Liver (tissue), 9 donors: ENCODE results near the gene PDE4D. TPM values are rescaled to one million over a fixed set of nuclear protein-coding genes. Genes with fewer than 3 reads are reported as not detected.
"Not testable (repeated sequence)": the region's sequence is repeated elsewhere in the genome, so short reads cannot be mapped to it uniquely, and the experiment has no call there.

Experiments
- DNase-seq: peaks from one replicate; pipeline ENCODE4 v3.0.0-alpha.2; 2017; ENCODE audit warnings: low spot score
- H3K27ac ChIP-seq, 2 donors: one replicate each; pipeline ENCODE4 v1.7.0; 2013; ENCODE audit warnings: inconsistent platforms in 2 of 2, low read length in 2 of 2, control low read depth in 1 of 2, low read depth in 1 of 2, mild to moderate bottlenecking in 1 of 2
- H3K27me3 ChIP-seq, 4 donors: one replicate each; pipeline versions ENCODE4 v1.6.1 to v1.7.0; 2013; ENCODE audit warnings: low read length in 3 of 4, inconsistent platforms in 1 of 4, mild to moderate bottlenecking in 1 of 4, moderate library complexity in 1 of 4; ENCODE audit not compliant: control insufficient read depth in 4 of 4, insufficient read depth in 4 of 4
- H3K36me3 ChIP-seq, 4 donors: one replicate each; pipeline versions ENCODE4 v1.6.1 to v1.7.0; 2013; ENCODE audit warnings: low read length in 3 of 4, mild to moderate bottlenecking in 3 of 4, low read depth in 1 of 4, moderate library complexity in 1 of 4; ENCODE audit not compliant: control insufficient read depth in 4 of 4, insufficient read depth in 3 of 4
- H3K4me1 ChIP-seq, 4 donors: one replicate each; pipeline versions ENCODE4 v1.6.1 to v1.7.0; 2013; ENCODE audit warnings: low read length in 3 of 4, mild to moderate bottlenecking in 3 of 4, moderate library complexity in 1 of 4; ENCODE audit not compliant: control insufficient read depth in 4 of 4, insufficient read depth in 4 of 4
- H3K4me3 ChIP-seq, 3 donors: one replicate each; pipeline versions ENCODE4 v1.6.1 to v1.7.0; 2013; ENCODE audit warnings: low read length in 3 of 3, control low read depth in 1 of 3, low read depth in 1 of 3, mild to moderate bottlenecking in 1 of 3
- H3K9ac ChIP-seq, 2 donors: one replicate each; pipeline ENCODE4 v1.7.0; 2013; ENCODE audit warnings: low read length in 2 of 2, mild to moderate bottlenecking in 2 of 2, moderate library complexity in 2 of 2, control low read depth in 1 of 2, low read depth in 1 of 2
- H3K9me3 ChIP-seq, 4 donors: one replicate each; pipeline versions ENCODE4 v1.6.1 to v1.7.0; 2013; ENCODE audit warnings: low read length in 3 of 4; ENCODE audit not compliant: control insufficient read depth in 4 of 4
- FOXA1 ChIP-seq: IDR thresholded peaks from 2 replicates; pipeline ENCODE4 v1.6.1; 2016; ENCODE audit warnings: antibody characterized with exemption
- FOXA2 ChIP-seq: IDR thresholded peaks from 2 replicates; pipeline ENCODE4 v1.6.1; 2016; ENCODE audit warnings: antibody characterized with exemption
- GABPA ChIP-seq, 2 donors: IDR thresholded peaks in 1 of 2; conservative IDR thresholded peaks in 1 of 2; 2 replicates each; pipeline ENCODE4 v1.6.1; 2016; ENCODE audit warnings: antibody characterized with exemption in 2 of 2, mild to moderate bottlenecking in 1 of 2, moderate library complexity in 1 of 2
- HNF4A ChIP-seq, 2 donors: conservative IDR thresholded peaks; 2 replicates each; pipeline ENCODE4 v1.6.1; 2016; ENCODE audit warnings: antibody characterized with exemption in 2 of 2, mild to moderate bottlenecking in 2 of 2
- HNF4G ChIP-seq: IDR thresholded peaks from 2 replicates; pipeline ENCODE4 v1.6.1; 2016; ENCODE audit warnings: antibody characterized with exemption
- JUND ChIP-seq, 2 donors: IDR thresholded peaks; 2 replicates each; pipeline ENCODE4 v1.6.1; 2016; ENCODE audit warnings: antibody characterized with exemption in 2 of 2
- NR2F2 ChIP-seq: IDR thresholded peaks from 2 replicates; pipeline ENCODE4 v1.6.1; 2016; ENCODE audit warnings: antibody characterized with exemption
- RAD21 ChIP-seq, 2 donors: IDR thresholded peaks; 2 replicates each; pipeline ENCODE4 v1.6.1; 2016; ENCODE audit warnings: antibody characterized with exemption in 2 of 2, mild to moderate bottlenecking in 2 of 2
- RXRA ChIP-seq, 2 donors: IDR thresholded peaks; 2 replicates each; pipeline ENCODE4 v1.6.1; 2017 to 2018; ENCODE audit warnings: antibody characterized with exemption in 2 of 2, mild to moderate bottlenecking in 1 of 2
- SP1 ChIP-seq: IDR thresholded peaks from 2 replicates; pipeline ENCODE4 v1.6.1; 2018; ENCODE audit warnings: antibody characterized with exemption, mild to moderate bottlenecking
- TAF1 ChIP-seq: conservative IDR thresholded peaks from 2 replicates; pipeline ENCODE4 v1.6.1; 2016; ENCODE audit warnings: antibody characterized with exemption, mild to moderate bottlenecking
- YY1 ChIP-seq: IDR thresholded peaks from 2 replicates; pipeline ENCODE4 v1.6.1; 2016; ENCODE audit warnings: antibody characterized with exemption, mild to moderate bottlenecking
- WGBS: extraction: QIAGEN DNeasy Blood & Tissue Kit; methylation state at CpG from one replicate; pipeline ENCODE4 v1.1.7; 2013; 5-methylcytosine and 5-hydroxymethylcytosine counted together
- polyA plus RNA-seq, 2 donors: library from polyadenylated mRNA; stranded (reverse) in 1 of 2; unstranded in 1 of 2; fragments of 200-250 nt in 1 of 2; fragments of >200 nt in 1 of 2; fragmentation: Nextera tagmentation in 1 of 2; extraction: Ambion mirVana in 1 of 2; gene quantifications; one replicate each; pipeline versions ENCODE4 v1.2.1 to v1.2.3, GENCODE V29; 2013 to 2015
- total RNA-seq, 2 donors: library from RNA; depleted of rRNA; stranded (reverse); fragments of >200 nt; gene quantifications; one replicate each; pipeline ENCODE4 v1.2.3, GENCODE V29; 2014
- TF ChIP-seq, protein P1 (sequence below): IDR thresholded peaks from 2 replicates; pipeline ENCODE4 v1.6.1; 2016; ENCODE audit warnings: antibody characterized with exemption, mild to moderate bottlenecking
- TF ChIP-seq, protein P2 (sequence below): IDR thresholded peaks from 2 replicates; pipeline ENCODE4 v1.6.1; 2016; ENCODE audit warnings: antibody characterized with exemption
- TF ChIP-seq, protein P3 (sequence below): IDR thresholded peaks from 2 replicates; pipeline ENCODE4 v1.6.1; 2016; ENCODE audit warnings: antibody characterized with exemption
- TF ChIP-seq, protein P4 (sequence below): IDR thresholded peaks from 2 replicates; pipeline ENCODE4 v1.6.1; 2016; ENCODE audit warnings: antibody characterized with exemption
- donor health status: healthy.
- donor health status: healthy.
- donor health status: healthy.
- donor health status: healthy.
- donor health status: healthy.

The PDE4D gene
- total and polyA plus RNA-seq, 4 donors, result 0.67 to 11.9 (median 6.5) TPM

DNA sequence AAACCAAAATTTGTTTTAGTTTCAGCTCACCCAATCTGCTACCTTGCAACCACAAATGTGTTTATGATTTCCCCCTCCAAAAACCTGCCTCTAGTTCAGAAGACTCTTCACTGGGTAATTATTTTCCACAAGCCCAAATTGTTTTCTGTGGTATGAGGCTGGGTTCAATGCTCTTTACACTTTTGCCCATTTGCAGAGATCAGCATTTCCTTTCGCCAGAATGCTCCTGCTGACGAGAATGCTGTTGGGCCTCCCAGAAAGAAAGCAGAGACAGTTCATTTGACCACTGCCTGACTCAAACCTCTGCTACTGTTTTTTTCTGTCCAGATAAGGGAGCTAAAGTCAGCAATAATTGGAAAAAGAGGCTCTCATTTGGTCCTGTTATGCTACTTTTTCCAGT, 427.3 kb downstream of the PDE4D start:
- no peak for DNase-seq
- Histone ChIP-seq H3K27me3 (no peaks in the 10 kb centered on the region), H3K27ac (peak overlapping the region; percentile 48 to 78), H3K9ac (no peak overlapping the region), H3K4me1 (peaks cover 0 to 11% (median 9%) of the 10 kb centered on the region in 4 donors), H3K9me3 (no peaks in the 10 kb centered on the region), H3K36me3 (no peaks in the 10 kb centered on the region), H3K4me3 (no peak overlapping the region)
- peak; percentile 26 to 69 for TF ChIP-seq HNF4A (conservative IDR thresholded peaks at IDR 0.05)
- TF ChIP-seq YY1, result no peak
- TF ChIP-seq RAD21 (IDR thresholded peaks at IDR 0.05), result peak; percentile 22 to 63
- TF ChIP-seq SP1, result peak; percentile 96
- TF ChIP-seq GABPA (IDR thresholded peaks at IDR 0.05 in 1 of 2, conservative IDR thresholded peaks at IDR 0.05 in 1 of 2), result peak in 1 of 2 donors; percentile 17
- TF ChIP-seq, protein P1, sequence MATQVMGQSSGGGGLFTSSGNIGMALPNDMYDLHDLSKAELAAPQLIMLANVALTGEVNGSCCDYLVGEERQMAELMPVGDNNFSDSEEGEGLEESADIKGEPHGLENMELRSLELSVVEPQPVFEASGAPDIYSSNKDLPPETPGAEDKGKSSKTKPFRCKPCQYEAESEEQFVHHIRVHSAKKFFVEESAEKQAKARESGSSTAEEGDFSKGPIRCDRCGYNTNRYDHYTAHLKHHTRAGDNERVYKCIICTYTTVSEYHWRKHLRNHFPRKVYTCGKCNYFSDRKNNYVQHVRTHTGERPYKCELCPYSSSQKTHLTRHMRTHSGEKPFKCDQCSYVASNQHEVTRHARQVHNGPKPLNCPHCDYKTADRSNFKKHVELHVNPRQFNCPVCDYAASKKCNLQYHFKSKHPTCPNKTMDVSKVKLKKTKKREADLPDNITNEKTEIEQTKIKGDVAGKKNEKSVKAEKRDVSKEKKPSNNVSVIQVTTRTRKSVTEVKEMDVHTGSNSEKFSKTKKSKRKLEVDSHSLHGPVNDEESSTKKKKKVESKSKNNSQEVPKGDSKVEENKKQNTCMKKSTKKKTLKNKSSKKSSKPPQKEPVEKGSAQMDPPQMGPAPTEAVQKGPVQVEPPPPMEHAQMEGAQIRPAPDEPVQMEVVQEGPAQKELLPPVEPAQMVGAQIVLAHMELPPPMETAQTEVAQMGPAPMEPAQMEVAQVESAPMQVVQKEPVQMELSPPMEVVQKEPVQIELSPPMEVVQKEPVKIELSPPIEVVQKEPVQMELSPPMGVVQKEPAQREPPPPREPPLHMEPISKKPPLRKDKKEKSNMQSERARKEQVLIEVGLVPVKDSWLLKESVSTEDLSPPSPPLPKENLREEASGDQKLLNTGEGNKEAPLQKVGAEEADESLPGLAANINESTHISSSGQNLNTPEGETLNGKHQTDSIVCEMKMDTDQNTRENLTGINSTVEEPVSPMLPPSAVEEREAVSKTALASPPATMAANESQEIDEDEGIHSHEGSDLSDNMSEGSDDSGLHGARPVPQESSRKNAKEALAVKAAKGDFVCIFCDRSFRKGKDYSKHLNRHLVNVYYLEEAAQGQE, result peak; percentile 51
- TF ChIP-seq TAF1, result peak; percentile 41
- TF ChIP-seq, protein P2, sequence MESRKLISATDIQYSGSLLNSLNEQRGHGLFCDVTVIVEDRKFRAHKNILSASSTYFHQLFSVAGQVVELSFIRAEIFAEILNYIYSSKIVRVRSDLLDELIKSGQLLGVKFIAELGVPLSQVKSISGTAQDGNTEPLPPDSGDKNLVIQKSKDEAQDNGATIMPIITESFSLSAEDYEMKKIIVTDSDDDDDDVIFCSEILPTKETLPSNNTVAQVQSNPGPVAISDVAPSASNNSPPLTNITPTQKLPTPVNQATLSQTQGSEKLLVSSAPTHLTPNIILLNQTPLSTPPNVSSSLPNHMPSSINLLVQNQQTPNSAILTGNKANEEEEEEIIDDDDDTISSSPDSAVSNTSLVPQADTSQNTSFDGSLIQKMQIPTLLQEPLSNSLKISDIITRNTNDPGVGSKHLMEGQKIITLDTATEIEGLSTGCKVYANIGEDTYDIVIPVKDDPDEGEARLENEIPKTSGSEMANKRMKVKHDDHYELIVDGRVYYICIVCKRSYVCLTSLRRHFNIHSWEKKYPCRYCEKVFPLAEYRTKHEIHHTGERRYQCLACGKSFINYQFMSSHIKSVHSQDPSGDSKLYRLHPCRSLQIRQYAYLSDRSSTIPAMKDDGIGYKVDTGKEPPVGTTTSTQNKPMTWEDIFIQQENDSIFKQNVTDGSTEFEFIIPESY, result peak; percentile 43
- peak; percentile 94 to 98 for TF ChIP-seq RXRA (IDR thresholded peaks at IDR 0.05)
- no peak for TF ChIP-seq FOXA2
- peak; percentile 33 to 36 for TF ChIP-seq JUND (IDR thresholded peaks at IDR 0.05)
- TF ChIP-seq FOXA1, result no peak
- TF ChIP-seq, protein P3, sequence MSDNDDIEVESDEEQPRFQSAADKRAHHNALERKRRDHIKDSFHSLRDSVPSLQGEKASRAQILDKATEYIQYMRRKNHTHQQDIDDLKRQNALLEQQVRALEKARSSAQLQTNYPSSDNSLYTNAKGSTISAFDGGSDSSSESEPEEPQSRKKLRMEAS, result no peak
- TF ChIP-seq, protein P4, sequence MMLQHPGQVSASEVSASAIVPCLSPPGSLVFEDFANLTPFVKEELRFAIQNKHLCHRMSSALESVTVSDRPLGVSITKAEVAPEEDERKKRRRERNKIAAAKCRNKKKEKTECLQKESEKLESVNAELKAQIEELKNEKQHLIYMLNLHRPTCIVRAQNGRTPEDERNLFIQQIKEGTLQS, result peak; percentile 41
- TF ChIP-seq HNF4G, result peak; percentile 27
- TF ChIP-seq NR2F2, result peak; percentile 83
- WGBS, result 21% methylated on average over 2 of the region's 2 CpGs

DNA sequence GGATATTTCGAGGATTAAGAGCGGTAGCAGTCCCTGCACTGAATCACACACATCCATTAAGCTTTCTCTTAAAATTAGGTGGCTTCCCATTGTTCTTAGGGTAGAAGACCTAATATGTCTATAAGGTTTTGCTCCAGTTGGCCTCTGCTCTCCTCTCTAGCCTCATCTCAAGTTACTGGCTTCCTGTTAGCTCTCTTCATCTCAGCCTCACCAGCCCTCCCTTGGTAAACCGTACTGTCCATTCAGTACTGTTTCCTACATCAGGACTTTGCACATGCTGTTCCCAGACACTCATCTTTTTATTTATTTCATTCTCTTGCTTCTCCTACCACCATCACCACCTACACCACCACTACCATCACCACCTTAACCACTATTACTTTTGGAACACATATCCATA, 428.6 kb downstream of the PDE4D start:
- Histone ChIP-seq H3K4me1 (peaks cover 0 to 11% (median 9%) of the 10 kb centered on the region in 4 donors), H3K9me3 (no peaks in the 10 kb centered on the region), H3K4me3 (no peak overlapping the region), H3K36me3 (no peaks in the 10 kb centered on the region), H3K27me3 (no peaks in the 10 kb centered on the region), H3K9ac (no peak overlapping the region), H3K27ac (no peak overlapping the region)
- 94% methylated on average over 3 of the region's 3 CpGs for WGBS
- no peak for DNase-seq
- no peak for TF ChIP-seq GABPA (IDR thresholded peaks at IDR 0.05 in 1 of 2, conservative IDR thresholded peaks at IDR 0.05 in 1 of 2)
- TF ChIP-seq RXRA (IDR thresholded peaks at IDR 0.05), result no peak
- TF ChIP-seq JUND (IDR thresholded peaks at IDR 0.05), result no peak
- TF ChIP-seq YY1, result no peak
- no peak for TF ChIP-seq FOXA2
- TF ChIP-seq, protein P3, result no peak
- TF ChIP-seq FOXA1, result no peak

DNA sequence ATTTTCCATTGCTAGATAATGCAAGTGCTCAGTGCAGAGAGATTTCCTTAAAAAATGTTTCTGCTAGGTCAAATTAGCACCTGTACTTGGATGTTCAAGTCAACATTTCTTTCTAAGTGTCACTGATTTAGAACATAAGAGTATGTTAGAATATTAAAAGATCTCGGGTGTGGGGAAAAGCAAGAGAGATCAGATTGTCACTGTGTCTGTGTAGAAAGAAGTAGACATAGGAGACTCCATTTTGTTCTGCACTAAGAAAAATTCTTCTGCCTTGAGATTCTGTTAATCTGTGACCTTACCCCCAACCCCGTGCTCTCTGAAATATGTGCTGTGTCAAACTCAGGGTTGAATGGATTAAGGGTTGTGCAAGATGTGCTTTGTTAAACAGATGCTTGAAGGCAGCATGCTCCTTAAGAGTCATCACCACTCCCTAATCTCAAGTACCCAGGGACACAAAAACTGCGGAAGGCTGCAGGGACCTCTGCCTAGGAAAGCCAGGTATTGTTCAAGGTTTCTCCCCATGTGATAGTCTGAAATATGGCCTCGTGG, 429.8 kb downstream of the PDE4D start:
- H3K9me3 ChIP-seq, H3K4me3 ChIP-seq, H3K9ac ChIP-seq, DNase-seq, H3K36me3 ChIP-seq, H3K27ac ChIP-seq, H3K27me3 ChIP-seq: not testable (repeated sequence)
- H3K4me1 ChIP-seq, result peaks cover 0 to 19% (median 11%) of the 10 kb centered on the region in 4 donors
- WGBS, result 83% methylated on average over 4 of the region's 4 CpGs
